H9 (cell line): ENCODE data around the gene OXSR1. TPM values are rescaled to one million over a fixed set of nuclear protein-coding genes. Genes with fewer than 3 reads are reported as not detected.

Source experiments
- DNase-seq: peaks from one replicate; pipeline ENCODE4 v3.0.0-alpha.2; 2017
- H2AFZ ChIP-seq: one replicate; pipeline ENCODE4 v1.6.1; 2013; ENCODE audit warnings: mild to moderate bottlenecking, low read length, control low read depth, moderate library complexity
- H2AK5ac ChIP-seq: 2 replicates; pipeline ENCODE4 v1.6.1; 2013; ENCODE audit warnings: low read length, control low read depth, mixed read lengths; ENCODE audit not compliant: insufficient read length
- H2BK120ac ChIP-seq: one replicate; pipeline ENCODE4 v1.6.1; 2013; ENCODE audit warnings: low read depth, mild to moderate bottlenecking, low read length, control low read depth, inconsistent platforms; ENCODE audit not compliant: poor library complexity, severe bottlenecking
- H2BK12ac ChIP-seq: 2 replicates; pipeline ENCODE4 v1.6.1; 2013; ENCODE audit warnings: low read length, control low read depth, mixed read lengths, low read depth; ENCODE audit not compliant: insufficient read length
- H2BK15ac ChIP-seq: 2 replicates; pipeline ENCODE4 v1.6.1; 2013; ENCODE audit warnings: low read depth, low read length, control low read depth
- H2BK20ac ChIP-seq: one replicate; pipeline ENCODE4 v1.6.1; 2013; ENCODE audit warnings: low read depth, mild to moderate bottlenecking, low read length, control low read depth, inconsistent platforms; ENCODE audit not compliant: poor library complexity, severe bottlenecking
- H2BK5ac ChIP-seq: 2 replicates; pipeline ENCODE4 v1.6.1; 2013; ENCODE audit warnings: low read length, control low read depth, mixed read lengths; ENCODE audit not compliant: insufficient read length
- H3K14ac ChIP-seq: 2 replicates; pipeline ENCODE4 v1.6.1; 2013; ENCODE audit warnings: low read length, control low read depth; ENCODE audit not compliant: insufficient read depth
- H3K18ac ChIP-seq: 2 replicates; pipeline ENCODE4 v1.6.1; 2013; ENCODE audit warnings: low read depth, mild to moderate bottlenecking, mixed read lengths, low read length, control low read depth; ENCODE audit not compliant: insufficient read length
- H3K23ac ChIP-seq: 2 replicates; pipeline ENCODE4 v1.6.1; 2013; ENCODE audit warnings: low read length, control low read depth, mixed read lengths, low read depth; ENCODE audit not compliant: insufficient read length
- H3K23me2 ChIP-seq: 2 replicates; pipeline ENCODE4 v1.6.1; 2013; ENCODE audit warnings: low read depth, mild to moderate bottlenecking, mixed read lengths, low read length, control low read depth; ENCODE audit not compliant: insufficient read length, poor library complexity, severe bottlenecking
- H3K27ac ChIP-seq: 2 replicates; pipeline ENCODE4 v1.5.1; 2013; ENCODE audit warnings: low read length, control low read depth, mixed read lengths, low read depth; ENCODE audit not compliant: insufficient read length
- H3K27me3 ChIP-seq: 2 replicates; pipeline ENCODE4 v1.6.1; 2013; ENCODE audit warnings: low read length, control low read depth, inconsistent platforms; ENCODE audit not compliant: insufficient read depth
- H3K4ac ChIP-seq: 2 replicates; pipeline ENCODE4 v1.6.1; 2013; ENCODE audit warnings: low read depth, mild to moderate bottlenecking, control low read depth, inconsistent platforms, low read length, moderate library complexity
- H3K4me1 ChIP-seq: 2 replicates; pipeline ENCODE4 v1.6.1; 2013; ENCODE audit warnings: low read length, control low read depth, inconsistent platforms; ENCODE audit not compliant: insufficient read depth
- H3K4me2 ChIP-seq: 2 replicates; pipeline ENCODE4 v1.6.1; 2013; ENCODE audit warnings: low read length, control low read depth, mixed read lengths; ENCODE audit not compliant: insufficient read length, insufficient read depth
- H3K56ac ChIP-seq: 2 replicates; pipeline ENCODE4 v1.6.1; 2013; ENCODE audit warnings: low read depth, mild to moderate bottlenecking, mixed read lengths, low read length, control low read depth; ENCODE audit not compliant: insufficient read length
- H3K79me1 ChIP-seq: 2 replicates; pipeline ENCODE4 v1.6.1; 2013; ENCODE audit warnings: low read depth, mild to moderate bottlenecking, moderate library complexity, low read length, control low read depth, inconsistent platforms; ENCODE audit not compliant: insufficient read depth, poor library complexity, severe bottlenecking
- H3K79me2 ChIP-seq: 2 replicates; pipeline ENCODE4 v1.6.1; 2013; ENCODE audit warnings: low read length, control low read depth, inconsistent platforms; ENCODE audit not compliant: insufficient read depth
- H3K9ac ChIP-seq: 2 replicates; pipeline ENCODE4 v1.6.1; 2013; ENCODE audit warnings: low read length, control low read depth, mixed read lengths; ENCODE audit not compliant: insufficient read length; ENCODE audit errors: extremely low read depth
- H3K9me3 ChIP-seq: one replicate; pipeline ENCODE4 v1.6.1; 2013; ENCODE audit warnings: low read depth, low read length, inconsistent platforms; ENCODE audit not compliant: control insufficient read depth
- H3T11ph ChIP-seq: one replicate; pipeline ENCODE4 v1.6.1; 2013; ENCODE audit warnings: mild to moderate bottlenecking, low read length, control low read depth, inconsistent platforms
- H4K20me1 ChIP-seq: one replicate; pipeline ENCODE4 v1.6.1; 2013; ENCODE audit not compliant: control insufficient read depth, insufficient read length, insufficient read depth
- H4K5ac ChIP-seq: 2 replicates; pipeline ENCODE4 v1.6.1; 2013; ENCODE audit warnings: low read depth, mild to moderate bottlenecking, mixed read lengths, low read length, control low read depth; ENCODE audit not compliant: insufficient read length
- H4K8ac ChIP-seq: replicated peaks from 2 replicates; pipeline ENCODE4 v1.6.1; 2013; ENCODE audit warnings: low read length, control low read depth, mixed read lengths, low read depth; ENCODE audit not compliant: insufficient read length
- H4K91ac ChIP-seq: 2 replicates; pipeline ENCODE4 v1.6.1; 2013; ENCODE audit warnings: low read depth, mild to moderate bottlenecking, moderate library complexity, mixed read lengths, low read length, control low read depth; ENCODE audit not compliant: insufficient read length
- H3K27ac Mint-ChIP-seq, 3 experiments: 2 replicates in 2 of 3; 3 replicates in 1 of 3; pipeline ENCODE4 v1.8.0; 2020 to 2021; ENCODE audit warnings: mixed read lengths in 3 of 3, mild to moderate bottlenecking in 1 of 3, moderate library complexity in 1 of 3
- H3K27me3 Mint-ChIP-seq: 2 replicates; pipeline ENCODE4 v1.8.0; 2021; ENCODE audit warnings: low read depth, mild to moderate bottlenecking, moderate library complexity, mixed read lengths
- H3K36me3 Mint-ChIP-seq, 3 experiments: 2 replicates in 2 of 3; 3 replicates in 1 of 3; pipeline ENCODE4 v1.8.0; 2020 to 2021; ENCODE audit warnings: low read depth in 3 of 3, mixed read lengths in 3 of 3; ENCODE audit not compliant: insufficient read depth in 1 of 3
- H3K4me1 Mint-ChIP-seq, 2 experiments: 2 replicates each; pipeline ENCODE4 v1.8.0; 2020; ENCODE audit warnings: mixed read lengths in 2 of 2
- H3K4me3 Mint-ChIP-seq, 2 experiments: 2 replicates in 1 of 2; 3 replicates in 1 of 2; pipeline ENCODE4 v1.8.0; 2020 to 2021; ENCODE audit warnings: mild to moderate bottlenecking in 2 of 2, mixed read lengths in 2 of 2, moderate library complexity in 1 of 2
- H3K9me3 Mint-ChIP-seq, 2 experiments: 2 replicates in 1 of 2; 3 replicates in 1 of 2; pipeline ENCODE4 v1.8.0; 2020; ENCODE audit warnings: mild to moderate bottlenecking in 2 of 2, mixed read lengths in 2 of 2, moderate library complexity in 1 of 2
- CTCF ChIP-seq: fragments of 200-600 bp; sonication (generic); conservative IDR thresholded peaks from 3 replicates; pipeline ENCODE4 v1.8.0; 2021; ENCODE audit warnings: antibody characterized with exemption, mild to moderate bottlenecking
- WGBS: extraction: QIAGEN DNeasy Blood & Tissue Kit; methylation state at CpG from one replicate; pipeline ENCODE4 v1.1.7; 2013; ENCODE audit warnings: missing lambda C conversion rate, low lambda C conversion rate, mixed read lengths; ENCODE audit not compliant: insufficient read length; ENCODE audit errors: extremely low coverage; 5-methylcytosine and 5-hydroxymethylcytosine counted together
- total RNA-seq: library from RNA; stranded (reverse); gene quantifications from 2 replicates; pipeline ENCODE4 v1.2.1, GENCODE V29; 2021

The OXSR1 gene
- total RNA-seq, 1 experiment from 2014 or later, result 54.1 TPM

- no CpG with 5 or more reads among the region's 2 CpGs for WGBS
Observed at GRCh38 chr3:38146504-38146903, 18.8 kb upstream of the OXSR1 start.

More at GRCh38 chr3:38146504-38146903, 18.8 kb upstream of the OXSR1 start:
- Mint-ChIP-seq H3K9me3 (peaks cover 8 to 11% of the 10 kb centered on the region in 2 experiments; a peak in 4 of 5 replicates), H3K27ac (no peak overlapping the region), H3K36me3 (peaks cover 6 to 14% (median 12%) of the 10 kb centered on the region in 3 experiments; a peak in 6 of 7 replicates), H3K4me1 (no peaks in the 10 kb centered on the region), H3K4me3 (no peak overlapping the region), H3K27me3 (peaks cover 2% of the 10 kb centered on the region; the same call in 1 of the 2 replicates)
- no peaks in the 10 kb centered on the region for H3K9me3 ChIP-seq
- H3T11ph ChIP-seq, result no peak overlapping the region
- no peak overlapping the region for H3K4ac ChIP-seq
- H3K4me1 ChIP-seq, result no peaks in the 10 kb centered on the region
- H3K56ac ChIP-seq, result no peak overlapping the region
- no peak for DNase-seq
- no peak overlapping the region for H2BK12ac ChIP-seq
- no peak overlapping the region for H3K23ac ChIP-seq
- no peak overlapping the region for H2BK120ac ChIP-seq
- no peak overlapping the region for H3K4me2 ChIP-seq
- H2AK5ac ChIP-seq, result no peak overlapping the region
- no peak overlapping the region for H2BK15ac ChIP-seq
- H2AFZ ChIP-seq, result no peak overlapping the region
- H3K79me2 ChIP-seq, result no peaks in the 10 kb centered on the region
- no peaks in the 10 kb centered on the region for H3K79me1 ChIP-seq
- no peak overlapping the region for H2BK5ac ChIP-seq
- no peaks in the 10 kb centered on the region for H4K20me1 ChIP-seq
- no peaks in the 10 kb centered on the region for H3K23me2 ChIP-seq
- H3K14ac ChIP-seq, result no peak overlapping the region
- no peak overlapping the region for H2BK20ac ChIP-seq
- no peak for TF ChIP-seq CTCF
- H3K9ac ChIP-seq, result no peak overlapping the region
- H3K27me3 ChIP-seq, result no peaks in the 10 kb centered on the region
- no peak overlapping the region for H3K27ac ChIP-seq
- H4K8ac ChIP-seq, result no peak overlapping the region
- H4K5ac ChIP-seq, result no peak overlapping the region
- H3K18ac ChIP-seq, result no peak overlapping the region
- no peak overlapping the region for H4K91ac ChIP-seq
